GM21526 (cell line): ENCODE results near the gene CD1D.
A peak's percentile ranks its signal among the peaks of the same experiment; 100 is the strongest.
"Not testable (repeated sequence)": the region's sequence is repeated elsewhere in the genome, so short reads cannot be mapped to it uniquely, and the experiment has no call there.

ENCODE experiments used
- ATAC-seq: cut with Tn5 transposase; IDR thresholded peaks from one replicate; pipeline ENCODE4 v1.9.1; 2021; ENCODE audit warnings: moderate library complexity; ENCODE audit not compliant: unreplicated experiment, low FRiP score

Gene CD1D

DNA sequence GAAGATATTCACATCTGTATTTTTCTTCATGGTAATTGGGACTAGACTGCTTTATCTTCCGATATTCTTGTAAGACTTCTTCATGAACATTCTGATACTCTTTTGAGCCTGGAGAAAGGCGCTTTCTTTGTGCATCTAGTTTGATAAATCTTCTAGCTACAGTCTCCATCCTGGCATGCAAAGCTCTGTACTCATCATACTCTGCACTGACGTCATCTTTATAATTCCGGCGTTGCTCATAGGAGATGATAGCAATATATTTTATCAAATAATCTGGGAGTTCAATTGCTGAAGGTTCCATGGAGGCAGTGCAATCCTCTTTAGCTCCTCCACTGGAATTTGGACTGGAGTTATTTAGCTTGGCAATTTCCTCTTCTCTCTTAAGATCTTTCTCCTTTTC is 4.8 kb upstream of the CD1D start:
- ATAC-seq, result not testable (repeated sequence)

- no peak for ATAC-seq
These were observed 4.3 kb upstream of the CD1D start for GRCh38 chr1:158176399-158176798.

GRCh38 chr1:158176849-158177699 is 3.6 kb upstream of the CD1D start:
- not testable (repeated sequence) for ATAC-seq

DNA sequence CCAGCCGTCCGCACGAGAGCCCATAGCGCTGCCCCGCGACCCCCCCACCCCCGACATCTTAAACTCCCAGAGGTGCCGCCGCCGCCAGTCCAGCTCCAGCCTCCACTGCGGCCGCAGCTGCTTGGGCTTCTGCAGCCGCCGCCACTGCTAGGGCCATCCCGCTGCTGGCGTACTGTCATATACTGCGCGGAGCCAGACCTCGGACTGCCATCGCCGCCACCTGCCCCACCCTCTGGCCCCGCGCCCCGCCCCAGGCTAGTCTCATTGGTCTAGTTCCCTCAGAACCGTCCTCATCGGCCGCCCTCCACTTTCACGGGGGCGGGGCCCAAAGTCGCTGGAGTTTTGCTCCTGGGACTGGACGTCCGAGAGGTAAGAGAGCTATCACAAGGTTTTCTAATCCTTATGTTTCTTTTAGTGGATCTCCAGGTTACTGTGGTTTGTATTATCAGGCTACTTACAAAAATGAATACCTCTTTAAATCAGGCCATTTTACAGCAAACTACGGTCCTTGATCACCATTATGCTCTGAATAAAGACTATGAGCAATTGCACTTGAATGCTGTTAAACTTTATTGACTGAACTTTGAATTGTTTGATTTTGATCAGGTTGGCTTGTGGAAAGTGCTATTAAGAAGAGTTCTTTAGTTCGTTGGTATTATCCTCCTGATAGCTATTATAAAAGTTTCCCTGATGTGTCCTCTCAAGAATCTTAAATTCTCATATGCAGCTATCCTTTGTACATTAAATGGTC is 2.8 kb upstream of the CD1D start:
- ATAC-seq, result peak; percentile 44

DNA sequence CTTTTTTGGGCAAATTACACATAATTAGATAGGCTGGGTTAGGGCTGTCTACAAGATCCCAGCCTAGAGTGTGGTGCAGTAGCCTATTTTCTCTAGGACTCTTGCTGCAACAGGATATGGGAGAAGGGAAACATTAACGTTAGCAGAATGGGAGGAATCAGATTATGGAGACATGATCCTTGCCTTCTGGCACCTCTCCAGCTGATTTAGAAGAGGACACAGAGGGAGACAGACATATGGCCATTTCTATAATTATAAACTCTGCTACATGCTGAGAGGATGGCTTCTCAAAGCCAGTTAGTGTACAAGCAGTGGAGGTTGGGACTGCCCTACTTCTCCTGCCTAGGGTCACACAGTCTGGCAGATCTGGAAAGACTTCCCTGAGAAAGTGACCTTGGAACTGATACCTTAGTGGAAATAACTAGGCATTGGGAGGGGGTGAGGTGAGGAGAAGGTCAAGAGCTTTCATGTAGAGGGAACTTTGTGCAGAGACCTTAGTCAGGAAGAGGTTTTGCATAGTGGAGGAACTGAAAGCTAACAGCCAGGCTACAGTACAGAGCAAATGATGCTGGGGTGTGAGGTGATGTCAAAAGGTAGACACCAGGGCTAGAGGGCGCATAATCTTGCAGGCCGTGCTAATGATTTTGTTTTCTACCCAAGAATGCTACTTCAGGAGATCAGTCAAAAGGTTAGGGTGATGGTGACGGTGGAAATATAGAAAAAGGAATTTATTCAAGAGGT is 1.2 kb upstream of the CD1D start:
- peak; percentile 83 for ATAC-seq

- no peak for ATAC-seq
These were observed 855 bp downstream of the CD1D start for GRCh38 chr1:158181577-158181922.

- ATAC-seq, result no peak
These were observed 5.1 kb downstream of the CD1D start for GRCh38 chr1:158185770-158186169.

DNA sequence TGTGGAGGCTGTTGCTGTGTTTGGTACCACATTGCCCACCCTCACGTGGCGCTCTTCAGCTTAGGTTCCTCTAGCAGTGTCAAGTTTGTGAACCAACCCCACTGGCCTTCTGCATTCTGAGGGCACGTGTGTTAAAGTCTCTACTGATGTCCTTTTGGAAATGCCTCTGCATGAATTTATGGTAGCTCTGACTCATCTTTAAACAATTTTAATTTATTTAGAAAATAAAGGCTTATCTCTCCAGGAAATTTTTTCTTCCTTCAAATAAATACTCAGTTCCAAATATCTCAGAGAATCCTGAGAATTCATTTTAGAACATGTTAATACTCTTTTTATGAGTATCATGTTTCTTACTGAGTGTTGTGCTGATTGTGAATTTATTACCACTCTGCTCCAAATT is 5.5 kb downstream of the CD1D start:
- no peak for ATAC-seq

DNA sequence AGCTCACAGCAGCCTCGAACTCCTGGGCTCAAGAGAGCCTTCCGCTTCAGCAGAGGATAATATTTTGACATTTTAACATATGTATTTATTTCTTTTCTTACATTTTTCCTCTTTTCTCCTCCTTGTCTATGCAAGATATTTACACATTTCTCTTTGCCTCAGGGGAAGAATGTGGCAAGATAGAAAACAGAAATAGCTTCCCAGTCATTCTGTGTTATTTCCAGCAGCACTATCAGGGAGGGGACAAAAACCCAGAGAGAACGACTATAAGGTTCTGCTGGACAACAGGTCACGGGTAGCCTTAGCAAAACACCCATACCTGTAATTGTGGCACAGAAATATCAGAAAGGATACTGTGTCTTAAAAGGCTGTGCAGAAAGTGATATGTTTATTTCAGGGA is 7.9 kb downstream of the CD1D start:
- ATAC-seq, result no peak

GRCh38 chr1:158189624-158190023 is 8.9 kb downstream of the CD1D start:
- ATAC-seq, result no peak

- ATAC-seq, result no peak
These were observed 10.6 kb downstream of the CD1D start for GRCh38 chr1:158191299-158191698.

- ATAC-seq, result no peak
These were observed 15.8 kb downstream of the CD1D start for GRCh38 chr1:158196461-158196860.

DNA sequence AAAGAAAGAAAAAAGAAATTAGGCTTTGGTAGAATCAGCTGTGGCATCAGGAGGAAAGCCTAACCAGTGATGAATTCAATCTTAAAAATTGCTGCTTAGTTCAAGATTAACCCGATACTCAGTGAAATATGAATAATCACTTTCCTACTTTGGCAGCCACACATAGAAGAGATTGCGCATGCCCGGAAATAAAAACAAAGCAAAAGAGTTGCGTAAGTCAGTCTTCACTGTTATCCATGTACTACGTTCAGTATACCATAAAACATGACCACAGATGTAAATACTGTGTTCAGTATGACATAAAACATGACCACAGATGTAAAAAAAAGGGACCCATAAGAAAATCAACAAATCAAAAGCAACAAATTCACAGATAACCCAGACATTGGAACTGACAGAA is 19.2 kb downstream of the CD1D start:
- ATAC-seq, result no peak

GRCh38 chr1:158200527-158200926 is 19.8 kb downstream of the CD1D start:
- no peak for ATAC-seq

DNA sequence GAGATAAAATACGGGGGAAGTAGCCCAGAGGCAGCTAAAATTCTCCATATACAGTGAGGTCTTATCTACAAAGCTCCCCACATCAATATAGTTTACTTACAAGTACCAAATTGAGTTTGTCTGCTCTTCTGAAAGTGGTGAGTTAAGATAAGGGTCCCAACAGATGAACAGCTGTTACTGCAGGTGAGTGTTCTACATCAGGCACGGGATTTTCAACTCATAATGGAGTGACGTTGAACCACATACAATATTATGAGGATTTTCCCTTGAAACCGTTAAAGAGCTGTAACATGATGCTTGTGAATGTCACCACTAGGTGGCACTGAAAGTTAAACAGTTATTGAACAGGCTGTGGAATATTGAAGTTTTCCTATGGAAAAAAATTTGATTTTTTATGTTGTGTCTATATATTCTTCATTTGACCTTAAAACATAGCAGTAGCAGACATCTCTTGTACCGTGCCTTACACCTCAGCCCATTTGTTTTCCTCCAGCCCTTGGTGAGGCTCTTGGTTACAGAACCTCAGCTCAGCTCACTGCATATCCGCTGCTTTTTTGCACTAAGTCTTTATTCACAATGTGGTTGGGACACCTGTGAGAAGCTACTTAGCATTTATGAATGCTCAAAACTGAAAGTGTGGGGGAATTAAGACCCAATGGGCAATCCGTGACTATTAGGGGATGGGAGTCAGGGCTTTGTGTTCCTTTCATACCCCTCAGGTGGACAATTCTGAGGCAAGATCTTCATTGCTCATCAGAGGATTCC is 23.2 kb downstream of the CD1D start:
- ATAC-seq, result peak; percentile 56

- ATAC-seq, result no peak
These were observed 23.7 kb downstream of the CD1D start for GRCh38 chr1:158204458-158204827.

- no peak for ATAC-seq
These were observed 28.0 kb downstream of the CD1D start for GRCh38 chr1:158208586-158209116.

DNA sequence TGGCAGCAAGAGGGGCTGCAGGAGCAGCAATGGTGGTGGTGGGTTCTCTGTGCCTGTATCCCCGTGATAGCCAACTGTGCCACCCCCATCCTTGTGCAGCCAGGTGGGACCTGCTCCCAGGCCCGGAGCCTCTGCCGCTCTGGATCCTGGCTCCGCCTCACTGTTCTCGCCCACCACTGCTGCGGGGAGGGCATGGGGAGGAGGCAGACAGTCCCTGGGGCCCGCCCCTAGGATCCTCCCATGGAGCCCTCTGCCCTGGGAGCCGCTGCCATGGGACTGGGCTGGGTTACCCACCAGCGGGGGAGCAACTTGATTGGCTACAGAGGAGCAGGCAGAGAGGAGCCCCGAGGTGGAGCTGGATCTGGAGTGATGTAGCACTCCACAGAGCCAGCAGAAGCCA is 31.6 kb downstream of the CD1D start:
- no peak for ATAC-seq

DNA sequence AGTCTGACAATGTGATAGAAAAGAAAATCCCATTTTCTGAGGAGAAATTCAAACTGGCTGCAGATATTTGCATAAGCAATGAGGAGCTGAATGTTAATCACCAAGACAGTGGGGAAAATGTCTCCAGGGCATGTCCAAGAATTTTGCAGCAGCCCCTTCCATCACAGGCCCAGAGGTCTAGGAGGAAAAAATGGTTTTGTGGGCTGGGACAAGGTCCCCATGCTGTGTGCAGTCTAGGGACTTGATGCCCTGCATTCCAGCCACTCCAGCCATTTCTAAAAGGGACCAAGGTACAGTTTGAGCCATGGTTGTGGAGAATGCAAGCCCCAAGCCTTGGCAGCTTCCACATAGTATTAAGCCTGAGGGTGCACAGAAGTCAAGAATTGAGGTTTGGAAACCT is 42.8 kb downstream of the CD1D start:
- not testable (repeated sequence) for ATAC-seq

DNA sequence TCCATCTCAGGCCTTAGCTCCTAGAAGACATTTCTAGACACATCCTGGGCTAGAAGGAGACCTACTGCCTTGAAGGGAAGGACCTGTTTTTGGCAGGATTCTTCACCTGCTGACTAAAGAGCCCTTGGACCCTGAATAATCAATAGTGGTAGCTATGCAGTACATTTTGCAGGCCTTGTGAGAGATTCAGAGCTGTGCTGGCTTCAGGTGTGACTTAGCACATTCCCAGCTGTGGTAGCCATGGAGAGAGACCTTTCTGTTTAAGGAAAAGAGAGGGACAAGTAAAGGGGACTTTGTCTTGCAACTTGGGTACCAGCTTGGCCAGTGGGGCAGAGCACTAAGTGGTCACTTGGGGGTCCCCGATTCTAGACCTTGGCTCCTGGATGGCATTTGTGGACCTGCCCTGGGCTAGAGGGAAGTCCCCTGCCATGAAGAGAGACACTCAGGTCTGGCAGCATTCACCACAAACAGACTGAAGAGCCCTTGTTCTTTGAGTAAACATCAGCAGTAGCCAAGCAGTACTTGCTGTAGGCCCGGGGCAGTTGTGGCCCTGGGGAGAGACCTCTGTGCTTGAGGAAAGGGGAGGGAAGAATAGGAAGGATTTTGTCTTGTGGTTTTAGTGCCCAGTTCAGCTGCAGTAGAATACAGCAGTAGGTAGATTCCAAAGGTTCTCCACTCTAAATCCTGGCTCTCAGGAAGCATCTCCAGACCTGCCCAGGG is 47.4 kb downstream of the CD1D start:
- ATAC-seq, result no peak
